GM12878 (cell line): Measurements from ENCODE around the gene STX7. TPM values are rescaled to one million over a fixed set of nuclear protein-coding genes. Genes with fewer than 3 reads are reported as not detected.

Experiments used
- ATAC-seq: fragments of 200-7000 bp; cut with Tn5 transposase; 3 replicates; pipeline ENCODE4 v1.9.1; 2020; ENCODE audit warnings: mild to moderate bottlenecking, moderate library complexity
- BruUV-seq: library from RNA; stranded (reverse); fragments of 400-500 nt; replicated peaks from 2 replicates; lab custom pipeline; 2021; lab: Mats Ljungman, UMichigan
- CTCF ChIA-PET: fragments of 300-600 bp; sonication (Branson Sonifier 250); formaldehyde crosslinking; extraction: SDS; loops from one replicate; lab custom pipeline; 2021; ENCODE audit warnings: inconsistent platforms; lab: Yijun Ruan, JAX
- POLR2A ChIA-PET: fragments of 350-600 bp; formaldehyde crosslinking; extraction: SDS; loops from one replicate; lab custom pipeline; 2021; ENCODE audit warnings: inconsistent platforms; lab: Charles Lee
- RAD21 ChIA-PET: fragments of 300-600 bp; sonication (Branson Sonifier 250); formaldehyde crosslinking; loops from one replicate; lab custom pipeline; 2023; ENCODE audit warnings: antibody characterized with exemption; ENCODE audit not compliant: unreplicated experiment; lab: Charles Lee
- SMC1A ChIA-PET: fragments of 300-600 bp; sonication (Branson Sonifier 250); formaldehyde crosslinking; loops from one replicate; lab custom pipeline; 2023; ENCODE audit not compliant: unreplicated experiment, uncharacterized antibody; lab: Charles Lee
- DNase-seq: peaks from one replicate; pipeline ENCODE4 v3.0.0-alpha.2; 2011; ENCODE audit warnings: low read depth, low spot score
- FAIRE-seq: peaks from 3 replicates; lab custom pipeline; 2011; peaks lifted over from hg19 to GRCh38; lab: Jason Lieb, UNC
- H2AFZ ChIP-seq: 2 replicates; pipeline ENCODE4 v1.6.0; 2011; ENCODE audit warnings: low read depth, low read length, control low read depth; ENCODE audit not compliant: control insufficient read depth
- H3K27ac ChIP-seq: 2 replicates; pipeline ENCODE4 v1.5.1; 2011; ENCODE audit warnings: control low read depth; ENCODE audit not compliant: control insufficient read depth, insufficient read depth
- H3K27me3 ChIP-seq, 2 experiments: replicated peaks in 1 of 2; 2 replicates each; pipeline versions ENCODE4 v1.6.0 to v1.6.1; 2011; ENCODE audit warnings: low read length in 1 of 2; ENCODE audit not compliant: control insufficient read depth in 2 of 2, insufficient read depth in 2 of 2
- H3K36me3 ChIP-seq, 2 experiments: 2 replicates each; pipeline ENCODE4 v1.5.1; 2011; ENCODE audit warnings: low read length in 1 of 2; ENCODE audit not compliant: control insufficient read depth in 2 of 2, insufficient read depth in 2 of 2
- H3K4me1 ChIP-seq: 2 replicates; pipeline ENCODE4 v1.6.1; 2011; ENCODE audit warnings: mild to moderate bottlenecking, low read length, moderate library complexity, mixed read lengths; ENCODE audit not compliant: control insufficient read depth, insufficient read depth
- H3K4me2 ChIP-seq: 2 replicates; pipeline ENCODE4 v1.6.0; 2011; ENCODE audit warnings: control low read depth; ENCODE audit not compliant: control insufficient read depth, insufficient read depth
- H3K4me3 ChIP-seq: fragments of 200-600 bp; sonication (generic); 2 replicates; pipeline ENCODE4 v1.5.1; 2016
- H3K79me2 ChIP-seq: 2 replicates; pipeline ENCODE4 v1.6.0; 2011; ENCODE audit warnings: low read length; ENCODE audit not compliant: control insufficient read depth, insufficient read depth
- H3K9ac ChIP-seq: 2 replicates; pipeline ENCODE4 v1.8.0; 2011; ENCODE audit warnings: low read length, control low read depth, mixed read lengths; ENCODE audit not compliant: control insufficient read depth, insufficient read depth
- H3K9me3 ChIP-seq: replicated peaks from 3 replicates; pipeline ENCODE4 v1.5.1; 2011; ENCODE audit warnings: mild to moderate bottlenecking, low read length; ENCODE audit not compliant: control insufficient read depth, insufficient read depth
- H4K20me1 ChIP-seq: 2 replicates; pipeline ENCODE4 v1.6.0; 2011; ENCODE audit not compliant: control insufficient read depth, insufficient read depth
- ASH2L ChIP-seq: fragments of 300-600, 200-600 bp; sonication (generic); IDR thresholded peaks from 2 replicates; pipeline ENCODE4 v1.6.1; 2017; ENCODE audit warnings: low read depth, mild to moderate bottlenecking, borderline replicate concordance
- CBX5 ChIP-seq: sonication (generic); IDR thresholded peaks from 2 replicates; pipeline ENCODE4 v1.6.1; 2016; ENCODE audit warnings: low read depth, moderate library complexity, mild to moderate bottlenecking, inconsistent platforms
- KLF5 ChIP-seq: fragments of 450-650 bp; IDR thresholded peaks from 2 replicates; pipeline ENCODE4 v1.6.1; 2014; ENCODE audit warnings: mild to moderate bottlenecking; ENCODE audit not compliant: partially characterized antibody
- NFIC ChIP-seq: IDR thresholded peaks from 2 replicates; pipeline ENCODE4 v1.6.1; 2012; ENCODE audit warnings: low read depth, mild to moderate bottlenecking, inconsistent platforms, low read length, moderate library complexity
- NFYB ChIP-seq: IDR thresholded peaks from 2 replicates; pipeline ENCODE4 v1.6.1; 2011; ENCODE audit warnings: low read depth, mild to moderate bottlenecking, low read length, improper control_type of control experiment, moderate library complexity; ENCODE audit not compliant: insufficient read depth
- PAX5 ChIP-seq: IDR thresholded peaks from 2 replicates; pipeline ENCODE4 v1.6.1; 2011; ENCODE audit warnings: low read depth, low read length, borderline replicate concordance
- POLR2AphosphoS2 ChIP-seq: IDR thresholded peaks from 2 replicates; pipeline ENCODE4 v1.6.1; 2011; ENCODE audit warnings: low read depth, mild to moderate bottlenecking, low read length, improper control_type of control experiment, moderate library complexity
- RCOR1 ChIP-seq: conservative IDR thresholded peaks from 2 replicates; pipeline ENCODE4 v1.6.1; 2012; ENCODE audit warnings: low read depth, low read length, improper control_type of control experiment
- SUPT20H ChIP-seq: IDR thresholded peaks from 2 replicates; pipeline ENCODE4 v1.6.1; 2011; ENCODE audit warnings: low read depth, mild to moderate bottlenecking, low read length, moderate library complexity, borderline replicate concordance; ENCODE audit not compliant: control insufficient read depth
- WRNIP1 ChIP-seq: IDR thresholded peaks from 2 replicates; pipeline ENCODE4 v1.6.1; 2011; ENCODE audit warnings: low read depth, low read length, improper control_type of control experiment, borderline replicate concordance
- ZNF24 ChIP-seq: fragments of 450-650 bp; IDR thresholded peaks from 2 replicates; pipeline ENCODE4 v1.6.1; 2017; ENCODE audit warnings: antibody characterized with exemption, mild to moderate bottlenecking
- ZSCAN29 ChIP-seq: fragments of 450-650 bp; IDR thresholded peaks from 2 replicates; pipeline ENCODE4 v1.6.1; 2017; ENCODE audit warnings: mild to moderate bottlenecking, moderate library complexity
- WGBS: methylation state at CpG from one replicate; pipeline ENCODE4 v1.1.6; 2016; ENCODE audit warnings: low lambda C conversion rate; ENCODE audit not compliant: insufficient replicate concordance, insufficient coverage; ENCODE audit errors: missing lambda C conversion rate; 5-methylcytosine and 5-hydroxymethylcytosine counted together
- in situ Hi-C: fragments of 300-500 bp; cut with MboI; formaldehyde crosslinking; loops from 9 replicates; pipeline ENCODE4 v1.14.3; 2018; ENCODE audit warnings: mixed read lengths
- intact Hi-C: fragments of 100-400 bp; cut with micrococcal nuclease; formaldehyde crosslinking; loops from one replicate; pipeline ENCODE4 v1.14.2; 2022; ENCODE audit not compliant: unreplicated experiment
- polyA plus RNA-seq, 11 experiments: library from polyadenylated mRNA; depleted of rRNA in 4 of 11; unstranded in 6 of 11; stranded (reverse) in 5 of 11; fragments of >200 nt; fragmentation: Nextera tagmentation in 4 of 11; fragmentation: Illumina TruSeq in 1 of 11; extraction: Ambion mirVana in 4 of 11; extraction: Trizol in 1 of 11; gene quantifications; 1 replicate in 1 of 11; 2 replicates in 10 of 11; pipeline versions ENCODE4 v1.2.1 to v1.2.3, GENCODE V29; 2011 to 2016; ENCODE audit warnings: inconsistent platforms in 2 of 11, missing spikeins in 2 of 11, low read depth in 1 of 11
- total RNA-seq, 4 experiments: library from RNA; depleted of rRNA in 3 of 4; stranded (reverse); fragments of >200 nt in 3 of 4; fragmentation: Illumina TruSeq in 1 of 4; extraction: Trizol in 1 of 4; gene quantifications; 2 replicates each; pipeline versions ENCODE4 v1.2.1 to v1.2.3, GENCODE V29; 2013 to 2021
- TF ChIP-seq, protein P1 (sequence below): fragments of 450-650 bp; IDR thresholded peaks from 2 replicates; pipeline ENCODE4 v1.6.1; 2014; ENCODE audit warnings: mild to moderate bottlenecking
- TF ChIP-seq, protein P2 (sequence below): fragments of 450-650 bp; IDR thresholded peaks from 2 replicates; pipeline ENCODE4 v1.6.1; 2016; ENCODE audit warnings: mild to moderate bottlenecking
- TF ChIP-seq, protein P3 (sequence below): IDR thresholded peaks from 2 replicates; pipeline ENCODE4 v1.6.1; 2012; ENCODE audit warnings: low read depth, low read length, improper control_type of control experiment

The STX7 gene
- total and polyA plus RNA-seq, 10 of the 15 experiments (the other 5 are each of a cell fraction or from before 2014, with no cell fraction given), result 26.5 to 75.5 (median 51.3) TPM

DNA sequence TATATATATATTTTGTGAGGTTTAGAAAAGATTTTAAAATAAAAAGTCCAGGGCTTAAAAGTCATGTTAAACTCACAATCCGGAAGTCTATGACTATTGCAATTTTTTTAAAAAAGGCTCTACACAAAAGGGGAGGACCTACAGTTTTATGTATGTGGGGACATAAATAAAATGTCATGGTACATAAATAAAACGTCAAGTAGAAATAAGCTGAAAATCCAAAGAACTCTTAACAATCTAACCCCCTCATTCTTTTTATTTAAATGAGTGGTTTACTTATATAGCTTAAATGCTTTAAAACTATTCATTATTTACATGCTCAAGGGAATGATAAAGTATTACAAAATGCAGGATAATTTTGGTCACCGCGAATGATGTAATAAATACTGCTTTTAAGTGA lies 36.2 kb downstream of the STX7 start (continued):
- TF ChIP-seq, protein P1, sequence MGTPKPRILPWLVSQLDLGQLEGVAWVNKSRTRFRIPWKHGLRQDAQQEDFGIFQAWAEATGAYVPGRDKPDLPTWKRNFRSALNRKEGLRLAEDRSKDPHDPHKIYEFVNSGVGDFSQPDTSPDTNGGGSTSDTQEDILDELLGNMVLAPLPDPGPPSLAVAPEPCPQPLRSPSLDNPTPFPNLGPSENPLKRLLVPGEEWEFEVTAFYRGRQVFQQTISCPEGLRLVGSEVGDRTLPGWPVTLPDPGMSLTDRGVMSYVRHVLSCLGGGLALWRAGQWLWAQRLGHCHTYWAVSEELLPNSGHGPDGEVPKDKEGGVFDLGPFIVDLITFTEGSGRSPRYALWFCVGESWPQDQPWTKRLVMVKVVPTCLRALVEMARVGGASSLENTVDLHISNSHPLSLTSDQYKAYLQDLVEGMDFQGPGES, result no peak
- TF ChIP-seq WRNIP1 (no peak), NFIC (no peak), CBX5 (no peak), SUPT20H (no peak), RCOR1 (no peak), POLR2AphosphoS2 (no peak)
- TF ChIP-seq, protein P2, sequence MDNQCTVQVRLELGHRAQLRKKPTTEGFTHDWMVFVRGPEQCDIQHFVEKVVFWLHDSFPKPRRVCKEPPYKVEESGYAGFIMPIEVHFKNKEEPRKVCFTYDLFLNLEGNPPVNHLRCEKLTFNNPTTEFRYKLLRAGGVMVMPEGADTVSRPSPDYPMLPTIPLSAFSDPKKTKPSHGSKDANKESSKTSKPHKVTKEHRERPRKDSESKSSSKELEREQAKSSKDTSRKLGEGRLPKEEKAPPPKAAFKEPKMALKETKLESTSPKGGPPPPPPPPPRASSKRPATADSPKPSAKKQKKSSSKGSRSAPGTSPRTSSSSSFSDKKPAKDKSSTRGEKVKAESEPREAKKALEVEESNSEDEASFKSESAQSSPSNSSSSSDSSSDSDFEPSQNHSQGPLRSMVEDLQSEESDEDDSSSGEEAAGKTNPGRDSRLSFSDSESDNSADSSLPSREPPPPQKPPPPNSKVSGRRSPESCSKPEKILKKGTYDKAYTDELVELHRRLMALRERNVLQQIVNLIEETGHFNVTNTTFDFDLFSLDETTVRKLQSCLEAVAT, result no peak
- TF ChIP-seq, protein P3, sequence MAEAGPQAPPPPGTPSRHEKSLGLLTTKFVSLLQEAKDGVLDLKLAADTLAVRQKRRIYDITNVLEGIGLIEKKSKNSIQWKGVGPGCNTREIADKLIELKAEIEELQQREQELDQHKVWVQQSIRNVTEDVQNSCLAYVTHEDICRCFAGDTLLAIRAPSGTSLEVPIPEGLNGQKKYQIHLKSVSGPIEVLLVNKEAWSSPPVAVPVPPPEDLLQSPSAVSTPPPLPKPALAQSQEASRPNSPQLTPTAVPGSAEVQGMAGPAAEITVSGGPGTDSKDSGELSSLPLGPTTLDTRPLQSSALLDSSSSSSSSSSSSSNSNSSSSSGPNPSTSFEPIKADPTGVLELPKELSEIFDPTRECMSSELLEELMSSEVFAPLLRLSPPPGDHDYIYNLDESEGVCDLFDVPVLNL, result no peak

DNA sequence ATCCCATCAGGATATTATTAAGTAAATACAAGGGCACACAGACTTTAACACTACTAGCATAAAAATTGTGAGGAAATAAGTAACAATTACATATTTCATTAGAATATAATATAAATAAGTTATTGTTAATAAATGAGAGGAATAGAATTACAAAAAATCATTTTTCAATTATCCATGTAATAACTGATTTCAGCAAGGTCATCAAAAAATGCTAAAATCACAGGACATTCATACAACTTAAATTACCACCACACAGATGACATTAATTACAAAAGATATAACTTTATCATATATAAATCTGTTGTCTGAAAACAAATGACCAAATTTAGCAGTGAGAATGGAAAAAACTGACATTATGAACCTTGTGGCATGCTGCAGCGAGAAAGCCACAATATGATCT lies 37.0 kb downstream of the STX7 start:
- Histone ChIP-seq H3K9me3 (no peaks in the 10 kb centered on the region), H2AFZ (no peak overlapping the region), H4K20me1 (peaks cover 3% of the 10 kb centered on the region), H3K27ac (no peak overlapping the region), H3K79me2 (peaks cover 39% of the 10 kb centered on the region), H3K4me3 (no peak overlapping the region), H3K4me1 (no peaks in the 10 kb centered on the region; the same call in 1 of the 2 replicates), H3K36me3 (peaks cover 2 to 24% of the 10 kb centered on the region in 2 experiments), H3K9ac (no peak overlapping the region), H3K4me2 (no peak overlapping the region), H3K27me3 (no peaks in the 10 kb centered on the region)
- intact Hi-C loops, result no loop called here
- ChIA-PET POLR2A (no interaction called here), RAD21 (interaction anchor here (1.8 kb wide), 1 partner anchor 19 kb away, joined by 5 read pairs; no protein-coding TSS in a partner anchor), SMC1A (no interaction called here), CTCF (interaction anchor here (1.4 to 6.8 kb wide), 2 partner anchors 9 to 176 kb away, joined by 5 to 60 read pairs; no protein-coding TSS in a partner anchor)
- ATAC-seq (no peak), DNase-seq (no peak), FAIRE-seq (no peak)
- no TSS peak for BruUV-seq
- 95% methylated on average over 1 of the region's 1 CpG for WGBS
- in situ Hi-C loops, result no loop called here
- no peak for TF ChIP-seq NFIC
- TF ChIP-seq ZNF24, result no peak
- TF ChIP-seq NFYB, result no peak
- TF ChIP-seq, protein P1, result no peak
- no peak for TF ChIP-seq PAX5
- TF ChIP-seq KLF5, result no peak
- no peak for TF ChIP-seq ZSCAN29
- no peak for TF ChIP-seq ASH2L
